Caco-2 (cell line): Measurements from ENCODE around the gene CCDC30. TPM values are rescaled to one million over a fixed set of nuclear protein-coding genes. Genes with fewer than 3 reads are reported as not detected.

Source experiments
- BruUV-seq: library from RNA; stranded (reverse); fragments of 400-500 nt; replicated peaks from 2 replicates; lab custom pipeline; 2021; lab: Mats Ljungman, UMichigan
- CTCF ChIA-PET: fragments of 300-600 bp; sonication (Branson Sonifier 250); formaldehyde crosslinking; loops from one replicate; lab custom pipeline; 2022; ENCODE audit warnings: antibody characterized with exemption; lab: Charles Lee
- POLR2A ChIA-PET: fragments of 300-600 bp; sonication (Branson Sonifier 250); formaldehyde crosslinking; loops from one replicate; lab custom pipeline; 2022; ENCODE audit warnings: antibody characterized with exemption; lab: Charles Lee
- DNase-seq, 2 experiments: peaks; one replicate each; pipeline versions ENCODE4 v3.0.0 to v3.0.0-alpha.2; 2020 to 2022
- H3K27me3 ChIP-seq: replicated peaks from 2 replicates; pipeline ENCODE4 v1.6.0; 2011; ENCODE audit warnings: low read length; ENCODE audit not compliant: control insufficient read depth, insufficient read depth
- H3K36me3 ChIP-seq: 2 replicates; pipeline ENCODE4 v1.5.1; 2011; ENCODE audit warnings: low read length; ENCODE audit not compliant: control insufficient read depth, insufficient read depth
- H3K4me1 ChIP-seq: fragments of 250-450 bp; sonication (Bioruptor Pico); 2 replicates; pipeline ENCODE4 v1.5.1; 2020; ENCODE audit warnings: mild to moderate bottlenecking
- H3K4me3 ChIP-seq: 2 replicates; pipeline ENCODE4 v1.5.1; 2011; ENCODE audit warnings: low read depth, mild to moderate bottlenecking, control low read depth, low read length
- H3K9me3 ChIP-seq: fragments of 250-450 bp; sonication (Bioruptor Pico); 2 replicates; pipeline ENCODE4 v1.5.1; 2020; ENCODE audit warnings: mild to moderate bottlenecking, moderate library complexity
- H3K27ac Mint-ChIP-seq: one replicate; pipeline ENCODE4 v1.8.0; 2022; ENCODE audit warnings: mixed read lengths; ENCODE audit not compliant: unreplicated experiment
- H3K27me3 Mint-ChIP-seq: one replicate; pipeline ENCODE4 v1.8.0; 2022; ENCODE audit warnings: mixed read lengths; ENCODE audit not compliant: insufficient read depth, unreplicated experiment
- H3K36me3 Mint-ChIP-seq: one replicate; pipeline ENCODE4 v1.8.0; 2022; ENCODE audit warnings: mild to moderate bottlenecking, mixed read lengths; ENCODE audit not compliant: insufficient read depth, unreplicated experiment
- H3K4me1 Mint-ChIP-seq: one replicate; pipeline ENCODE4 v1.8.0; 2022; ENCODE audit warnings: low read depth, mixed read lengths; ENCODE audit not compliant: unreplicated experiment
- H3K4me3 Mint-ChIP-seq: one replicate; pipeline ENCODE4 v1.8.0; 2022; ENCODE audit warnings: mild to moderate bottlenecking, moderate library complexity, mixed read lengths; ENCODE audit not compliant: unreplicated experiment
- H3K9me3 Mint-ChIP-seq: one replicate; pipeline ENCODE4 v1.8.0; 2022; ENCODE audit warnings: mixed read lengths; ENCODE audit not compliant: unreplicated experiment
- CTCF ChIP-seq, 2 experiments: fragments of 200-600 bp in 1 of 2; IDR thresholded peaks; 1 replicate in 1 of 2; 2 replicates in 1 of 2; pipeline versions ENCODE4 v1.5.1 to v1.8.0; 2011 to 2022; ENCODE audit warnings: antibody characterized with exemption in 1 of 2, control low read depth in 1 of 2, inconsistent platforms in 1 of 2, low read depth in 1 of 2, low read length in 1 of 2, mild to moderate bottlenecking in 1 of 2, moderate library complexity in 1 of 2; ENCODE audit not compliant: insufficient read depth in 1 of 2, severe bottlenecking in 1 of 2, unreplicated experiment in 1 of 2
- intact Hi-C: fragments of 100-400 bp; cut with micrococcal nuclease; formaldehyde crosslinking; loops from one replicate; pipeline ENCODE4 v1.10.0; 2022; ENCODE audit not compliant: unreplicated experiment
- total RNA-seq: library from RNA; stranded (reverse); gene quantifications from 2 replicates; pipeline ENCODE4 v1.2.3, GENCODE V29; 2022

Gene CCDC30
- total RNA-seq, 1 experiment from 2014 or later = 1.3 TPM

- no TSS peak for BruUV-seq
- Mint-ChIP-seq H3K4me1 (no peaks in the 10 kb centered on the region), H3K27me3 (no peaks in the 10 kb centered on the region), H3K9me3 (peaks cover 44% of the 10 kb centered on the region), H3K36me3 (no peaks in the 10 kb centered on the region), H3K4me3 (no peak overlapping the region), H3K27ac (no peak overlapping the region)
- H3K9me3 ChIP-seq = no peaks in the 10 kb centered on the region; the same call in 1 of the 2 replicates
- no peaks in the 10 kb centered on the region for H3K4me1 ChIP-seq
- no peaks in the 10 kb centered on the region for H3K27me3 ChIP-seq
- CTCF ChIA-PET = no interaction called here
- no peak for DNase-seq
- H3K4me3 ChIP-seq = no peak overlapping the region
- POLR2A ChIA-PET = no interaction called here
- H3K36me3 ChIP-seq = no peaks in the 10 kb centered on the region
- TF ChIP-seq CTCF (IDR thresholded peaks at IDR 0.05; ENCODE audit: insufficient read depth in 1 of 2, low read depth in 1 of 2, low read length in 1 of 2, severe bottlenecking in 1 of 2, unreplicated experiment in 1 of 2) = no peak
- intact Hi-C loops = no loop called here
Measured at GRCh38 chr1:42586016-42586415, 122.9 kb downstream of the CCDC30 start.

GRCh38 chr1:42587753-42588152 is 124.7 kb downstream of the CCDC30 start:
- intact Hi-C loops = no loop called here
- no peaks in the 10 kb centered on the region for H3K36me3 Mint-ChIP-seq
- ChIA-PET CTCF (no interaction called here), POLR2A (no interaction called here)
- Histone ChIP-seq H3K27me3 (no peaks in the 10 kb centered on the region), H3K36me3 (no peaks in the 10 kb centered on the region), H3K4me3 (no peak overlapping the region), H3K4me1 (no peaks in the 10 kb centered on the region), H3K9me3 (no peaks in the 10 kb centered on the region; the same call in 1 of the 2 replicates)
- H3K4me1 Mint-ChIP-seq = no peaks in the 10 kb centered on the region
- no peak for TF ChIP-seq CTCF (IDR thresholded peaks at IDR 0.05; ENCODE audit: insufficient read depth in 1 of 2, low read depth in 1 of 2, low read length in 1 of 2, severe bottlenecking in 1 of 2, unreplicated experiment in 1 of 2)
- no peak for DNase-seq
- H3K9me3 Mint-ChIP-seq = peaks cover 44% of the 10 kb centered on the region
- no peak overlapping the region for H3K27ac Mint-ChIP-seq
- BruUV-seq = no TSS peak
- H3K27me3 Mint-ChIP-seq = no peaks in the 10 kb centered on the region
- no peak overlapping the region for H3K4me3 Mint-ChIP-seq

DNA sequence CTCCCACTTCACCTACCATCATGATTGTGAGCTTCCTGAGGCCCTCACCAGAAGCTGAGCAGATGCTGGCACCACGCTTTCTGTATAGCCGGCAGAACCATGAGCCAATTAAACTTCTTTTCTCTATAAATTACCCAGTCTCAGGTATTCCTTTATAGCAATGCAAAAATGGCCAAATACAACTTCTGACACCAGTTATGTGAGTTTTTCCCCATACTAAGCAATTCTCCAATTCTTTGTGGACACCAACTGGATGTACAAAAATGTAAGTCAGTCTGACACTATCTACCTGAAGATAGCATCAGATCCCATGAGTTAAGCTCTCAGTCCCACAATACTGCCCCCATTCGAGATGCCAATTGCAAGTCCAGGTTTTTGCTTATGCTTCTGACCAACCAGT is 129.7 kb downstream of the CCDC30 start:
- Mint-ChIP-seq H3K4me1 (no peaks in the 10 kb centered on the region), H3K27me3 (peaks cover 6% of the 10 kb centered on the region), H3K36me3 (no peaks in the 10 kb centered on the region), H3K27ac (no peak overlapping the region), H3K9me3 (peaks cover 24% of the 10 kb centered on the region), H3K4me3 (no peak overlapping the region)
- POLR2A ChIA-PET = no interaction called here
- DNase-seq = no peak
- no peaks in the 10 kb centered on the region; the same call in 1 of the 2 replicates for H3K9me3 ChIP-seq
- BruUV-seq = no TSS peak
- H3K4me1 ChIP-seq = no peaks in the 10 kb centered on the region
- intact Hi-C loops = no loop called here
- no peaks in the 10 kb centered on the region for H3K27me3 ChIP-seq
- no peaks in the 10 kb centered on the region for H3K36me3 ChIP-seq
- H3K4me3 ChIP-seq = no peak overlapping the region
- CTCF ChIA-PET = no interaction called here
- no peak for TF ChIP-seq CTCF (IDR thresholded peaks at IDR 0.05; ENCODE audit: insufficient read depth in 1 of 2, low read depth in 1 of 2, low read length in 1 of 2, severe bottlenecking in 1 of 2, unreplicated experiment in 1 of 2)
